ENCODE data around the gene HDGFL3. TPM values are rescaled to one million over a fixed set of nuclear protein-coding genes. Genes with fewer than 3 reads are reported as not detected.

Gene HDGFL3
- total and polyA plus RNA-seq, 4 donors, result 7.3 to 41.0 (median 19.7) TPM

GRCh38 chr15:83190450-83190849 lies 17.2 kb downstream of the HDGFL3 start:
- no peak for TF ChIP-seq CTCF (IDR thresholded peaks at IDR 0.05; ENCODE audit: control extremely low read depth, extremely low read depth)
- no peak overlapping the region for H3K9ac ChIP-seq (ENCODE audit: insufficient read depth in 1 of 2, low read length in 2 of 2)
- H3K36me3 ChIP-seq (ENCODE audit: control insufficient read depth in 4 of 4, insufficient read depth in 4 of 4, low read length in 4 of 4), result no peaks in the 10 kb centered on the region
- no peak overlapping the region for H3K27ac ChIP-seq (ENCODE audit: low read depth in 1 of 2, low read length in 1 of 2)
- H3K27me3 ChIP-seq (ENCODE audit: control insufficient read depth in 3 of 3, insufficient read depth in 3 of 3, low read length in 2 of 3), result no peaks in the 10 kb centered on the region
- WGBS, 2 donors, result 88 to 98% methylated on average over 1 of the region's 1 CpG
- DNase-seq (no peak), ATAC-seq (ENCODE audit: insufficient read depth, low FRiP score) (no peak)
- peaks cover 0 to 6% (median 2%) of the 10 kb centered on the region in 5 donors for H3K4me1 ChIP-seq (ENCODE audit: control insufficient read depth in 5 of 5, insufficient read depth in 5 of 5, low read length in 5 of 5)
- no peaks in the 10 kb centered on the region for H3K9me3 ChIP-seq (ENCODE audit: control insufficient read depth in 4 of 4, insufficient read depth in 3 of 4, low read length in 3 of 4)
- no peak overlapping the region for H3K4me3 ChIP-seq

GRCh38 chr15:83185561-83185960 lies 22.1 kb downstream of the HDGFL3 start:
- ATAC-seq (ENCODE audit: insufficient read depth, low FRiP score), result no peak
- 95 to 99% methylated on average over 3 of the region's 3 CpGs for WGBS, 2 donors

GRCh38 chr15:83178869-83179325 lies 28.7 kb downstream of the HDGFL3 start:
- no peak for DNase-seq

More at GRCh38 chr15:83185561-83185960, 22.1 kb downstream of the HDGFL3 start:
- Histone ChIP-seq H3K27me3 (ENCODE audit: control insufficient read depth in 3 of 3, insufficient read depth in 3 of 3, low read length in 2 of 3) (no peaks in the 10 kb centered on the region), H3K4me1 (ENCODE audit: control insufficient read depth in 5 of 5, insufficient read depth in 5 of 5, low read length in 5 of 5) (peaks cover 0 to 3% (median 0%) of the 10 kb centered on the region in 5 donors), H3K9ac (ENCODE audit: insufficient read depth in 1 of 2, low read length in 2 of 2) (no peak overlapping the region), H3K9me3 (ENCODE audit: control insufficient read depth in 4 of 4, insufficient read depth in 3 of 4, low read length in 3 of 4) (no peaks in the 10 kb centered on the region), H3K27ac (ENCODE audit: low read depth in 1 of 2, low read length in 1 of 2) (no peak overlapping the region), H3K36me3 (ENCODE audit: control insufficient read depth in 4 of 4, insufficient read depth in 4 of 4, low read length in 4 of 4) (no peaks in the 10 kb centered on the region), H3K4me3 (no peak overlapping the region)
- TF ChIP-seq CTCF (IDR thresholded peaks at IDR 0.05; ENCODE audit: control extremely low read depth, extremely low read depth), result no peak
- DNase-seq, result no peak

More at GRCh38 chr15:83178869-83179325, 28.7 kb downstream of the HDGFL3 start:
- no peaks in the 10 kb centered on the region for H3K9me3 ChIP-seq (ENCODE audit: control insufficient read depth in 4 of 4, insufficient read depth in 3 of 4, low read length in 3 of 4)
- H3K9ac ChIP-seq (ENCODE audit: insufficient read depth in 1 of 2, low read length in 2 of 2), result no peak overlapping the region
- H3K4me1 ChIP-seq (ENCODE audit: control insufficient read depth in 5 of 5, insufficient read depth in 5 of 5, low read length in 5 of 5), result peaks cover 0 to 4% (median 0%) of the 10 kb centered on the region in 5 donors
- WGBS, 2 donors, result 95 to 98% methylated on average over 3 of the region's 3 CpGs
- no peak overlapping the region for H3K27ac ChIP-seq (ENCODE audit: low read depth in 1 of 2, low read length in 1 of 2)
- no peak for ATAC-seq (ENCODE audit: insufficient read depth, low FRiP score)
- H3K27me3 ChIP-seq (ENCODE audit: control insufficient read depth in 3 of 3, insufficient read depth in 3 of 3, low read length in 2 of 3), result no peaks in the 10 kb centered on the region
- no peak overlapping the region for H3K4me3 ChIP-seq
- no peaks in the 10 kb centered on the region for H3K36me3 ChIP-seq (ENCODE audit: control insufficient read depth in 4 of 4, insufficient read depth in 4 of 4, low read length in 4 of 4)
- TF ChIP-seq CTCF (IDR thresholded peaks at IDR 0.05; ENCODE audit: control extremely low read depth, extremely low read depth), result no peak

Measured in lung (tissue), 12 donors.